ENCODE measurements around the gene CLTCL1. TPM values are rescaled to one million over a fixed set of nuclear protein-coding genes. Genes with fewer than 3 reads are reported as not detected.

CLTCL1 gene
- total and polyA plus RNA-seq, 9 of the 15 experiments (the other 6 are each of a cell fraction or from before 2014, with no cell fraction given), result 1.1 to 11.7 (median 5.0) TPM

DNA sequence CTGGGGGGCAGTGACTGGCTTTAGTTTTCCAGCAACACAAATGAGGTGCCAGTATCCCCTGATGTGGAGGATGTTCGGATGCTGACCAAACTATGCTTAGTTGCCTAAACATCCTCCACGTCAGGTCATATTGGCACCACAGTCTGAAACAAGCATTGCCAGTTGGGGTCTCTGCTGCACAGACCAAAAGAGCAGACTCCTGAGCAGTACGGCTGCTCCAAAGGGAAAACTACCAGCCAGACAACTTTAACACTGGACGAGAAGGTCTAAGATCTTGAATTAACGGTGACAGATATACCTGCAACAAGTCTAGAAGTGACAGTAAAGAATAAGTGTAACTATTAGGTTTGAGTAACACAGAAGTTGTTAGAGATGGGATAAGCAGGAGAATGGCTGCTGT lies 40.5 kb upstream of the CLTCL1 start (continued):
- TF ChIP-seq, protein P1, sequence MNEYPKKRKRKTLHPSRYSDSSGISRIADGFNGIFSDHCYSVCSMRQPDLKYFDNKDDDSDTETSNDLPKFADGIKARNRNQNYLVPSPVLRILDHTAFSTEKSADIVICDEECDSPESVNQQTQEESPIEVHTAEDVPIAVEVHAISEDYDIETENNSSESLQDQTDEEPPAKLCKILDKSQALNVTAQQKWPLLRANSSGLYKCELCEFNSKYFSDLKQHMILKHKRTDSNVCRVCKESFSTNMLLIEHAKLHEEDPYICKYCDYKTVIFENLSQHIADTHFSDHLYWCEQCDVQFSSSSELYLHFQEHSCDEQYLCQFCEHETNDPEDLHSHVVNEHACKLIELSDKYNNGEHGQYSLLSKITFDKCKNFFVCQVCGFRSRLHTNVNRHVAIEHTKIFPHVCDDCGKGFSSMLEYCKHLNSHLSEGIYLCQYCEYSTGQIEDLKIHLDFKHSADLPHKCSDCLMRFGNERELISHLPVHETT (CRISPR knock-in tag; conservative IDR thresholded peaks at IDR 0.05 in 1 of 2, IDR thresholded peaks at IDR 0.05 in 1 of 2), result 0 out of 4 replicates have a peak, but pooled peaks of 1 of the 2 experiments have one; percentile 5
- TF ChIP-seq NFYB (IDR thresholded peaks at IDR 0.05; ENCODE audit: extremely low read depth, insufficient read length) (no peak), ZNF134 (CRISPR knock-in tag; conservative IDR thresholded peaks at IDR 0.05) (no peak), FIP1L1 (IDR thresholded peaks at IDR 0.05; ENCODE audit: low read depth, low read length, poor library complexity, severe bottlenecking) (no peak)
- TF ChIP-seq, protein P2, sequence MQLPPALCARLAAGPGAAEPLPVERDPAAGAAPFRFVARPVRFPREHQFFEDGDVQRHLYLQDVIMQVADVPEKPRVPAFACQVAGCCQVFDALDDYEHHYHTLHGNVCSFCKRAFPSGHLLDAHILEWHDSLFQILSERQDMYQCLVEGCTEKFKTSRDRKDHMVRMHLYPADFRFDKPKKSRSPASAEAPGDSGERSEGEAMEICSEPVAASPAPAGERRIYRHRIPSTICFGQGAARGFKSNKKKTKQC (CRISPR knock-in tag; IDR thresholded peaks at IDR 0.05), result no peak

DNA sequence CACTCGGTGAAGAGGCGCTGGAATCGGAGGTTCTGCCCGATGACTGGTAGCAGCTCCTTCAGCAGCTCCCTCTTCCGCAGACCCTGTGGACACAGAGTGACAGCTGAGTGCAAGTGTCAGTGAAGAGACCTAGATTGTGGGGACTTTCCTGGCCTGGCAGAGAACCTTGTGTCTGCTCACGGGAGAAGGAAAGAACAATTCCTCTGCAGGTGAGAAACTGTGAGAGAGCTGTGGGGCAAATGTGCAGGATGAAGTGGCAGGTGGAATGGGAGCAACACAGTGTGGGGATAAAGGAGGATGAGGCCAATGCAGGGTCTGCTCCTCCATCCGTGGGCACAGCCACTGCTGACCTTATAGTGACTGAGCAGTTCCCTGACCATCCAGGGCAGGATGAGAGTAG lies 40.0 kb upstream of the CLTCL1 start:
- in situ Hi-C loops (cut with MboI) (no loop called here), intact Hi-C loops (cut with micrococcal nuclease) (no loop called here)
- CTCF ChIA-PET (ENCODE audit: low intra/inter-chr PET ratio), result no interaction called here
- Histone ChIP-seq H3K4me3 (no peak overlapping the region), H3K36me3 (ENCODE audit: control insufficient read depth, insufficient read depth, low read length) (peaks cover 61% of the 10 kb centered on the region), H4K20me1 (replicated peaks; ENCODE audit: control insufficient read depth, insufficient read depth, low read length) (no peaks in the 10 kb centered on the region), H3K9me3 (replicated peaks; ENCODE audit: control insufficient read depth, insufficient read depth, low read depth, low read length) (peaks cover 18% of the 10 kb centered on the region), H2AFZ (ENCODE audit: low read depth, low read length) (no peak overlapping the region), H3K27ac (ENCODE audit: extremely low read depth, low read depth, low read length) (no peak overlapping the region), H3K9ac (ENCODE audit: insufficient read depth in 1 of 2, low read depth in 2 of 2, low read length in 2 of 2) (no peak overlapping the region; a peak in 1 of 4 replicates), H3K79me2 (ENCODE audit: control insufficient read depth, insufficient read depth, low read length) (no peaks in the 10 kb centered on the region), H3K4me2 (ENCODE audit: insufficient read depth, low read length) (no peak overlapping the region), H3K4me1 (replicated peaks in 1 of 2; ENCODE audit: control insufficient read depth in 2 of 2, insufficient read depth in 2 of 2, low read length in 2 of 2) (no peaks in the 10 kb centered on the region), H3K27me3 (ENCODE audit: control insufficient read depth in 2 of 2, insufficient read depth in 2 of 2, low read length in 2 of 2) (no peaks in the 10 kb centered on the region), H3K9me1 (ENCODE audit: control insufficient read depth, insufficient read depth, low read length) (no peaks in the 10 kb centered on the region)
- DNase-seq (ENCODE audit: extremely low read depth in 1 of 4, low spot score in 3 of 4), result peak in 1 of 4 experiments; percentile 39
- BruUV-seq (replicated peaks), result no TSS peak
- no peak; the same call in 2 of the 3 replicates for ATAC-seq
- POLR2A ChIA-PET, result interaction anchor here (0.5 to 1.5 kb wide), 5 partner anchors 9 to 602 kb away, joined by 3 to 6 read pairs (median 4); no protein-coding TSS in a partner anchor
- no peak for FAIRE-seq
- WGBS (ENCODE audit: insufficient coverage, low coverage, missing lambda C conversion rate), result 93% methylated on average over 7 of the region's 7 CpGs
- TF ChIP-seq ZNF347 (CRISPR knock-in tag; IDR thresholded peaks at IDR 0.05; ENCODE audit: low read depth), result no peak
- TF ChIP-seq SMARCC2 (IDR thresholded peaks at IDR 0.05; ENCODE audit: low read depth), result no peak
- TF ChIP-seq TBP (optimal IDR thresholded peaks at IDR 0.05; ENCODE audit: low read depth, low read length), result peak; percentile 18
- TF ChIP-seq MAFG (tag; conservative IDR thresholded peaks at IDR 0.05), result no peak
- no peak for TF ChIP-seq ZNF224 (CRISPR knock-in tag; IDR thresholded peaks at IDR 0.05)
- TF ChIP-seq RBBP5 (IDR thresholded peaks at IDR 0.05; ENCODE audit: borderline replicate concordance, insufficient read depth, low read length, poor library complexity, severe bottlenecking), result no peak
- no peak for TF ChIP-seq SNRNP70 (optimal IDR thresholded peaks at IDR 0.05; ENCODE audit: low read depth, low read length)
- peak; percentile 85 for TF ChIP-seq WHSC1 (IDR thresholded peaks at IDR 0.05; ENCODE audit: low read length)
- TF ChIP-seq RBM14 (IDR thresholded peaks at IDR 0.05; ENCODE audit: borderline replicate concordance, insufficient read depth, low read depth, low read length), result no peak
- TF ChIP-seq, protein P3, sequence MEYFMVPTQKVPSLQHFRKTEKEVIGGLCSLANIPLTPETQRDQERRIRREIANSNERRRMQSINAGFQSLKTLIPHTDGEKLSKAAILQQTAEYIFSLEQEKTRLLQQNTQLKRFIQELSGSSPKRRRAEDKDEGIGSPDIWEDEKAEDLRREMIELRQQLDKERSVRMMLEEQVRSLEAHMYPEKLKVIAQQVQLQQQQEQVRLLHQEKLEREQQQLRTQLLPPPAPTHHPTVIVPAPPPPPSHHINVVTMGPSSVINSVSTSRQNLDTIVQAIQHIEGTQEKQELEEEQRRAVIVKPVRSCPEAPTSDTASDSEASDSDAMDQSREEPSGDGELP (CRISPR knock-in tag; IDR thresholded peaks at IDR 0.05; ENCODE audit: borderline replicate concordance), result 0 out of 2 replicates have a peak, but pooled peaks have one; percentile 8
- 0 out of 4 replicates have a peak, but pooled peaks of 1 of the 2 experiments have one; percentile 22 for TF ChIP-seq SIX5 (IDR thresholded peaks at IDR 0.05; ENCODE audit: borderline replicate concordance in 1 of 2, insufficient read depth in 1 of 2, low read depth in 1 of 2, low read length in 2 of 2)
- no peak for TF ChIP-seq HNRNPK (IDR thresholded peaks at IDR 0.05; ENCODE audit: low read depth, low read length, poor library complexity, severe bottlenecking)
- no peak for TF ChIP-seq HDAC6 (IDR thresholded peaks at IDR 0.05; ENCODE audit: low read depth, low read length)
